ENCODE measurements around the gene SLC22A3.

DNA sequence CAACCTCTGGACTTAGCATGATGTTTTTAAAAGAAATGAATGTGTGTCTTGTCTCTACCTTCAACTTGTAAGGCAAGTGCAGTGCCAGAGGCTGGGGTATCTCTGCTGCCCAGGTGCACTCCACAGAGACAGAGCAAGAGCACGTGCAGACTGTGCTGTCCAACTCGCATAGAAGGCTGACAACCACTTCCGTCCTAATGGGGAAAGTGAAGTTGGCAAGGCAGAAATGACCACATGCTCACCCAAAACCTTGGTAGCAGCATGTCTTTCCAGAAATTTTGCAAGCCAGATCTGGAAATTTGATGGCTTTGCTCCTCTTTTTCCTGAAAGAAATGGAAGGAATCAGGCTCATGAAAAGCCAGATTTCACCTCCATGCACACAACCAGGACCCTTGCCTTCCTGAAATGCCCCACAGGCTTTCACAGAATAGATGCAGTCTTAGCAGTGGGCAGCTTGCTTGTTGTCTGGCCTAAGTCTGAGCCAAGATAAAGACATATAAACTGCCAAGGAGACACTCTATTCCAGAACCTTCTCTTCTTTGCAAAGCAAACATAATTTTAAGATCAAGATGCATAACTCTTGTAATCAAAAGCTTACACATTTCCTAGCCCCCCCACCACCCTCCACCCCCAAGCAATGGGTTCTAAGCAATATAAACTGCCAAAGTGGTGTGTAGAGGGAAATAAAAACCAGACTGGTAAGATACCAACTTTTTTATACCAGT is 26.8 kb downstream of the SLC22A3 start:
- TF ChIP-seq EZH2 (IDR thresholded peaks at IDR 0.05) (no peak), EZH2phosphoT487 (IDR thresholded peaks at IDR 0.05) (no peak)
- TF ChIP-seq, protein P1, sequence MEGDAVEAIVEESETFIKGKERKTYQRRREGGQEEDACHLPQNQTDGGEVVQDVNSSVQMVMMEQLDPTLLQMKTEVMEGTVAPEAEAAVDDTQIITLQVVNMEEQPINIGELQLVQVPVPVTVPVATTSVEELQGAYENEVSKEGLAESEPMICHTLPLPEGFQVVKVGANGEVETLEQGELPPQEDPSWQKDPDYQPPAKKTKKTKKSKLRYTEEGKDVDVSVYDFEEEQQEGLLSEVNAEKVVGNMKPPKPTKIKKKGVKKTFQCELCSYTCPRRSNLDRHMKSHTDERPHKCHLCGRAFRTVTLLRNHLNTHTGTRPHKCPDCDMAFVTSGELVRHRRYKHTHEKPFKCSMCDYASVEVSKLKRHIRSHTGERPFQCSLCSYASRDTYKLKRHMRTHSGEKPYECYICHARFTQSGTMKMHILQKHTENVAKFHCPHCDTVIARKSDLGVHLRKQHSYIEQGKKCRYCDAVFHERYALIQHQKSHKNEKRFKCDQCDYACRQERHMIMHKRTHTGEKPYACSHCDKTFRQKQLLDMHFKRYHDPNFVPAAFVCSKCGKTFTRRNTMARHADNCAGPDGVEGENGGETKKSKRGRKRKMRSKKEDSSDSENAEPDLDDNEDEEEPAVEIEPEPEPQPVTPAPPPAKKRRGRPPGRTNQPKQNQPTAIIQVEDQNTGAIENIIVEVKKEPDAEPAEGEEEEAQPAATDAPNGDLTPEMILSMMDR (IDR thresholded peaks at IDR 0.05): no peak
